B cell (primary cell): ENCODE measurements around the gene PP2D1. TPM values are rescaled to one million over a fixed set of nuclear protein-coding genes. Genes with fewer than 3 reads are reported as not detected.
"Not testable (repeated sequence)": the region's sequence is repeated elsewhere in the genome, so short reads cannot be mapped to it uniquely, and the experiment has no call there.

ENCODE experiments used
- ATAC-seq: fragments of 200-7000 bp; cut with Tn5 transposase; one replicate; pipeline ENCODE4 v1.10.0; 2021; ENCODE audit warnings: low read depth, mild to moderate bottlenecking, moderate number of reproducible peaks, moderate library complexity
- CTCF ChIA-PET: fragments of 350-600 bp; sonication (Branson Sonifier 250); formaldehyde crosslinking; loops from one replicate; lab custom pipeline; 2021; ENCODE audit warnings: antibody characterized with exemption, inconsistent platforms; lab: Charles Lee
- POLR2A ChIA-PET: fragments of 350-600 bp; sonication (Branson Sonifier 250); formaldehyde crosslinking; loops from one replicate; lab custom pipeline; 2021; ENCODE audit warnings: antibody characterized with exemption; lab: Charles Lee
- DNase-seq: peaks from one replicate; pipeline ENCODE4 v3.0.0; 2013
- H2AFZ ChIP-seq: 2 replicates; pipeline ENCODE4 v1.6.1; 2012; ENCODE audit warnings: mild to moderate bottlenecking, low read depth, low read length; ENCODE audit not compliant: insufficient read depth, poor library complexity, severe bottlenecking
- H3K27ac ChIP-seq, 2 donors: 1 replicate in 1 of 2; 2 replicates in 1 of 2; pipeline ENCODE4 v1.5.1; 2012 to 2013; ENCODE audit warnings: low read length in 2 of 2, mild to moderate bottlenecking in 2 of 2, moderate library complexity in 1 of 2
- H3K27me3 ChIP-seq, 4 experiments: fragments of 200-600 bp in 1 of 4; sonication (generic) in 1 of 4; replicated peaks in 1 of 4; 1 replicate in 2 of 4; 2 replicates in 2 of 4; pipeline versions ENCODE4 v1.6.1 to v1.7.0; 2013 to 2016; ENCODE audit warnings: low read length in 3 of 4, mild to moderate bottlenecking in 2 of 4, mixed read lengths in 1 of 4, moderate library complexity in 1 of 4; ENCODE audit not compliant: insufficient read depth in 4 of 4, control insufficient read depth in 3 of 4; ENCODE audit errors: control extremely low read depth in 1 of 4
- H3K36me3 ChIP-seq, 2 experiments: replicated peaks in 1 of 2; 1 replicate in 1 of 2; 2 replicates in 1 of 2; pipeline versions ENCODE4 v1.6.1 to v1.7.1; 2013; ENCODE audit warnings: low read length in 1 of 2; ENCODE audit not compliant: insufficient read depth in 2 of 2, control insufficient read depth in 1 of 2; ENCODE audit errors: control extremely low read depth in 1 of 2, extremely low read depth in 1 of 2
- H3K4me1 ChIP-seq, 2 donors: fragments of 200-600 bp in 1 of 2; sonication (generic) in 1 of 2; 1 replicate in 1 of 2; 2 replicates in 1 of 2; pipeline versions ENCODE4 v1.5.1 to v1.6.1; 2013 to 2017; ENCODE audit warnings: low read length in 2 of 2; ENCODE audit not compliant: control insufficient read depth in 2 of 2, insufficient read depth in 2 of 2
- H3K4me2 ChIP-seq: replicated peaks from 2 replicates; pipeline ENCODE3; 2012; ENCODE audit warnings: mild to moderate bottlenecking, low read depth, low read length; ENCODE audit not compliant: poor library complexity, severe bottlenecking
- H3K4me3 ChIP-seq, 5 experiments: fragments of 200-600 bp in 1 of 5; sonication (generic) in 1 of 5; 1 replicate in 3 of 5; 2 replicates in 2 of 5; pipeline versions ENCODE4 v1.5.1 to v1.7.0; 2011 to 2016; ENCODE audit warnings: low read length in 4 of 5, mild to moderate bottlenecking in 4 of 5, low read depth in 2 of 5, control low read depth in 1 of 5, moderate library complexity in 1 of 5; ENCODE audit not compliant: insufficient read depth in 1 of 5; ENCODE audit errors: control extremely low read depth in 1 of 5, extremely low read depth in 1 of 5
- H3K79me2 ChIP-seq: fragments of 200-600 bp; sonication (generic); one replicate; pipeline ENCODE4 v1.6.0; 2016; ENCODE audit warnings: low read length; ENCODE audit not compliant: control insufficient read depth, insufficient read depth
- H3K9ac ChIP-seq: fragments of 200-600 bp; sonication (generic); 2 replicates; pipeline ENCODE4 v1.6.1; 2017; ENCODE audit warnings: mild to moderate bottlenecking, low read length, moderate library complexity
- H3K9me3 ChIP-seq, 3 donors: one replicate each; pipeline versions ENCODE4 v1.6.1 to v1.7.1; 2013; ENCODE audit warnings: low read length in 2 of 3; ENCODE audit not compliant: control insufficient read depth in 2 of 3, insufficient read depth in 1 of 3; ENCODE audit errors: control extremely low read depth in 1 of 3
- H4K20me1 ChIP-seq: 2 replicates; pipeline ENCODE4 v1.6.0; 2012; ENCODE audit warnings: mild to moderate bottlenecking, low read length; ENCODE audit not compliant: insufficient read depth, control insufficient read depth, poor library complexity, severe bottlenecking
- H3K27ac Mint-ChIP-seq: one replicate; pipeline ENCODE4 v1.8.0; 2021; ENCODE audit warnings: mixed read lengths
- H3K27me3 Mint-ChIP-seq: one replicate; pipeline ENCODE4 v1.8.0; 2021; ENCODE audit warnings: mixed read lengths
- H3K4me1 Mint-ChIP-seq: one replicate; pipeline ENCODE4 v1.8.0; 2021; ENCODE audit warnings: mixed read lengths
- H3K4me3 Mint-ChIP-seq: one replicate; pipeline ENCODE4 v1.8.0; 2021; ENCODE audit warnings: mixed read lengths
- H3K9me3 Mint-ChIP-seq: one replicate; pipeline ENCODE4 v1.8.0; 2022; ENCODE audit warnings: mixed read lengths; ENCODE audit not compliant: insufficient read depth
- CTCF ChIP-seq: fragments of 200-600 bp; IDR thresholded peaks from one replicate; pipeline ENCODE4 v1.8.0; 2022; ENCODE audit warnings: antibody characterized with exemption, mild to moderate bottlenecking
- EZH2 ChIP-seq: IDR thresholded peaks from 2 replicates; pipeline ENCODE4 v1.6.1; 2012; ENCODE audit warnings: borderline replicate concordance, low read depth, mild to moderate bottlenecking, moderate library complexity, low read length; ENCODE audit not compliant: insufficient read depth, poor library complexity, severe bottlenecking
- WGBS: methylation state at CpG from one replicate; pipeline ENCODE4 v1.1.5; 2013; ENCODE audit warnings: missing lambda C conversion rate; ENCODE audit not compliant: insufficient coverage; 5-methylcytosine and 5-hydroxymethylcytosine counted together
- intact Hi-C: fragments of 100-400 bp; cut with micrococcal nuclease; formaldehyde crosslinking; loops from one replicate; pipeline ENCODE4 v1.10.0; 2022
- polyA plus RNA-seq: library from polyadenylated mRNA; depleted of rRNA; stranded (reverse); fragments of >200 nt; gene quantifications from 2 replicates; pipeline ENCODE4 v1.2.3, GENCODE V29; 2012
- total RNA-seq, 2 donors: library from RNA; stranded (reverse); fragments of 120-200 nt in 1 of 2; gene quantifications; 1 replicate in 1 of 2; 2 replicates in 1 of 2; pipeline versions ENCODE4 v1.2.3 to v1.2.4, GENCODE V29; 2013 to 2022

The PP2D1 gene
- total and polyA plus RNA-seq, 2 donors (not counting 1 experiment from before 2014, with no cell fraction given) = not detected

GRCh38 chr3:20046556-20046955 lies 34.5 kb upstream of the PP2D1 start:
- Histone ChIP-seq H3K4me2 (no peak overlapping the region), H3K27ac (peak overlapping the region in 1 of 2 donors; percentile 88), H3K36me3 (peaks cover 0 to 7% of the 10 kb centered on the region in 2 experiments), H4K20me1 (peaks cover 7% of the 10 kb centered on the region), H3K4me3 (no peak overlapping the region), H3K27me3 (no peaks in the 10 kb centered on the region), H2AFZ (no peak overlapping the region), H3K4me1 (peaks cover 62 to 77% of the 10 kb centered on the region in 2 donors), H3K9me3 (no peaks in the 10 kb centered on the region), H3K79me2 (peaks cover 93% of the 10 kb centered on the region), H3K9ac (no peak overlapping the region)
- H3K27me3 Mint-ChIP-seq = no peaks in the 10 kb centered on the region
- no peaks in the 10 kb centered on the region for H3K9me3 Mint-ChIP-seq
- DNase-seq (no peak), ATAC-seq (no peak)
- 100% methylated on average over 1 of the region's 1 CpG for WGBS
- TF ChIP-seq EZH2 = no peak
- no peak for TF ChIP-seq CTCF
- ChIA-PET POLR2A (no interaction called here), CTCF (interaction anchor here (0.9 to 1.6 kb wide), 2 partner anchors 18 to 27 kb away, joined by 3 to 4 read pairs; no protein-coding TSS in a partner anchor)
- peak overlapping the region; percentile 46 for H3K27ac Mint-ChIP-seq
- H3K4me3 Mint-ChIP-seq = no peak overlapping the region
- peaks cover 76% of the 10 kb centered on the region for H3K4me1 Mint-ChIP-seq
- intact Hi-C loops = no loop called here

DNA sequence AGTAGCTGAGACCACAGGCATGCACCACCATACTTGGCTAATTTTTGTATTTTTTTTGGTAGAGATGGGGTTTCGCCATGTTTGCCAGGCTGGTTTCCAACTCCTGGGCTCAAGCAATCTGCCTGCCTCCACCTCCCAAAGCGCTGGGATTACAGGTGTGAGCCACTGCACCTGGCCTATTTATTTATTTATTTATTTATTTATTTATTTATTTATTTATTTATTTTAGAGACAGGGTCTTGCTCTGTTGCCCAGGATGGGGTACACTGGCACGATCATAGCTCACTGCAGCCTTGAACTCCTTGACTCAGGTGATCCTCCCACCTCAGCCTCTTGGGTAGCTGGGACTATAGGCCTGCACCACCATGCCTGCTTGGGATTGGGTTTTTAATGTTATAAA lies 33.1 kb upstream of the PP2D1 start:
- H3K36me3 ChIP-seq, H3K27ac ChIP-seq, H3K27me3 ChIP-seq, H3K27me3 Mint-ChIP-seq, CTCF ChIA-PET, DNase-seq, H2AFZ ChIP-seq, H3K4me3 ChIP-seq, POLR2A ChIA-PET, H3K4me2 ChIP-seq, H3K4me3 Mint-ChIP-seq, intact Hi-C loops, H3K9ac ChIP-seq, H3K9me3 Mint-ChIP-seq, ATAC-seq, H3K9me3 ChIP-seq, H3K27ac Mint-ChIP-seq, H4K20me1 ChIP-seq: not testable (repeated sequence)
- Histone ChIP-seq H3K79me2 (peaks cover 81% of the 10 kb centered on the region), H3K4me1 (peaks cover 64 to 82% of the 10 kb centered on the region in 2 donors)
- WGBS = no CpG with 5 or more reads among the region's 3 CpGs
- H3K4me1 Mint-ChIP-seq = peaks cover 72% of the 10 kb centered on the region
